HepG2 (cell line): ENCODE measurements around the gene PTRH2. TPM values are rescaled to one million over a fixed set of nuclear protein-coding genes. Genes with fewer than 3 reads are reported as not detected.
A peak's percentile ranks its signal among the peaks of the same experiment; 100 is the strongest.

Experiments used
- ATRX ChIP-seq: sonication (generic); formaldehyde crosslinking; IDR thresholded peaks from 2 replicates; pipeline ENCODE4 v1.4.0; 2020; ENCODE audit warnings: missing genetic modification reagents, borderline replicate concordance
- CAMTA2 ChIP-seq: sonication (generic); formaldehyde crosslinking; IDR thresholded peaks from 2 replicates; pipeline ENCODE4 v1.4.0; 2020; ENCODE audit warnings: mild to moderate bottlenecking, missing genetic modification reagents, borderline replicate concordance
- EED ChIP-seq: sonication (generic); formaldehyde crosslinking; IDR thresholded peaks from 2 replicates; pipeline ENCODE4 v1.5.0; 2020; ENCODE audit warnings: mild to moderate bottlenecking, missing genetic modification reagents
- FOXK1 ChIP-seq: sonication (generic); formaldehyde crosslinking; IDR thresholded peaks from 2 replicates; pipeline ENCODE4 v1.4.0; 2020; ENCODE audit warnings: low read depth, missing genetic modification reagents, borderline replicate concordance
- HNRNPH1 ChIP-seq: fragments of 200-400 bp; formaldehyde crosslinking; optimal IDR thresholded peaks from 2 replicates; pipeline ENCODE3; 2017; ENCODE audit warnings: mild to moderate bottlenecking, low read depth, low read length
- KLF15 ChIP-seq: sonication (generic); formaldehyde crosslinking; IDR thresholded peaks from 2 replicates; pipeline ENCODE4 v1.8.1; 2023; ENCODE audit warnings: borderline replicate concordance, mild to moderate bottlenecking, inconsistent platforms, missing genetic modification reagents, mixed read lengths
- KLF6 ChIP-seq: IDR thresholded peaks from 2 replicates; pipeline ENCODE4 v1.8.0; 2016; ENCODE audit warnings: missing biosample characterization, missing genetic modification reagents
- NFYB ChIP-seq: sonication (generic); formaldehyde crosslinking; IDR thresholded peaks from 2 replicates; pipeline ENCODE4 v1.4.0; 2020; ENCODE audit warnings: missing genetic modification reagents
- RAD21 ChIP-seq: fragments of 450-650 bp; formaldehyde crosslinking; IDR thresholded peaks from 2 replicates; pipeline ENCODE4 v1.5.0; 2020; ENCODE audit warnings: mild to moderate bottlenecking
- SALL1 ChIP-seq: sonication (generic); formaldehyde crosslinking; IDR thresholded peaks from 2 replicates; pipeline ENCODE4 v1.8.0; 2022; ENCODE audit warnings: mild to moderate bottlenecking, missing genetic modification reagents
- SALL2 ChIP-seq: sonication (generic); formaldehyde crosslinking; IDR thresholded peaks from 2 replicates; pipeline ENCODE4 v1.8.1; 2023; ENCODE audit warnings: mild to moderate bottlenecking, missing genetic modification reagents, inconsistent platforms
- SCMH1 ChIP-seq: sonication (generic); formaldehyde crosslinking; IDR thresholded peaks from 2 replicates; pipeline ENCODE4 v1.9.0; 2021; ENCODE audit warnings: missing genetic modification reagents, mild to moderate bottlenecking, borderline replicate concordance
- TAF1 ChIP-seq: sonication (generic); formaldehyde crosslinking; IDR thresholded peaks from 2 replicates; pipeline ENCODE4 v1.4.0; 2020; ENCODE audit warnings: missing genetic modification reagents
- ZNF143 ChIP-seq: sonication (generic); formaldehyde crosslinking; IDR thresholded peaks from 2 replicates; pipeline ENCODE4 v1.4.0; 2020; ENCODE audit warnings: missing genetic modification reagents
- ZNF33A ChIP-seq: sonication (generic); formaldehyde crosslinking; IDR thresholded peaks from 2 replicates; pipeline ENCODE4 v1.5.1; 2020; ENCODE audit warnings: missing genetic modification reagents, mild to moderate bottlenecking, moderate library complexity, borderline replicate concordance
- ZNF576 ChIP-seq: sonication (generic); formaldehyde crosslinking; IDR thresholded peaks from 2 replicates; pipeline ENCODE4 v1.4.0; 2020; ENCODE audit warnings: mild to moderate bottlenecking, missing genetic modification reagents
- ZNF639 ChIP-seq: conservative IDR thresholded peaks from 2 replicates; pipeline ENCODE4 v1.6.1; 2018; ENCODE audit warnings: missing genetic modification reagents
- polyA plus RNA-seq, 8 experiments: library from polyadenylated mRNA; depleted of rRNA in 3 of 8; stranded (reverse) in 7 of 8; unstranded in 1 of 8; fragments of >200 nt; fragmentation: Illumina TruSeq in 4 of 8; extraction: Trizol in 4 of 8; gene quantifications; 2 replicates each; pipeline versions ENCODE4 v1.2.1 to v1.2.3, GENCODE V29; 2011 to 2016; ENCODE audit warnings: low read depth in 4 of 8, missing spikeins in 1 of 8, mixed read lengths in 1 of 8; ENCODE audit not compliant: insufficient read depth in 1 of 8
- total RNA-seq, 5 experiments: library from RNA; depleted of rRNA; stranded (reverse); fragments of >200 nt; fragmentation: Illumina TruSeq; extraction: Trizol; gene quantifications; 2 replicates each; pipeline ENCODE4 v1.2.3, GENCODE V29; 2016; ENCODE audit warnings: low read depth in 1 of 5
- TF ChIP-seq, protein P1 (sequence below): sonication (generic); formaldehyde crosslinking; IDR thresholded peaks from 2 replicates; pipeline ENCODE4 v1.4.0; 2020; ENCODE audit warnings: missing genetic modification reagents
- TF ChIP-seq, protein P2 (sequence below): sonication (generic); formaldehyde crosslinking; IDR thresholded peaks from 2 replicates; pipeline ENCODE4 v1.4.0; 2020; ENCODE audit warnings: missing genetic modification reagents, mild to moderate bottlenecking, borderline replicate concordance
- TF ChIP-seq, protein P3 (sequence below): sonication (generic); formaldehyde crosslinking; IDR thresholded peaks from 2 replicates; pipeline ENCODE4 v1.5.0; 2020; ENCODE audit warnings: mild to moderate bottlenecking, missing genetic modification reagents, borderline replicate concordance
- TF ChIP-seq, protein P4 (sequence below), 2 experiments: sonication (generic) in 1 of 2; formaldehyde crosslinking in 1 of 2; IDR thresholded peaks; 2 replicates each; pipeline versions ENCODE4 v1.4.0 to v1.6.1; 2018 to 2020; ENCODE audit warnings: missing genetic modification reagents in 2 of 2, borderline replicate concordance in 1 of 2, low read depth in 1 of 2, mild to moderate bottlenecking in 1 of 2, missing biosample characterization in 1 of 2

The PTRH2 gene
- total and polyA plus RNA-seq, 2 of the 13 experiments (the other 11 are each of a cell fraction or from before 2014, with no cell fraction given), result 67.7 to 83.3 TPM

DNA sequence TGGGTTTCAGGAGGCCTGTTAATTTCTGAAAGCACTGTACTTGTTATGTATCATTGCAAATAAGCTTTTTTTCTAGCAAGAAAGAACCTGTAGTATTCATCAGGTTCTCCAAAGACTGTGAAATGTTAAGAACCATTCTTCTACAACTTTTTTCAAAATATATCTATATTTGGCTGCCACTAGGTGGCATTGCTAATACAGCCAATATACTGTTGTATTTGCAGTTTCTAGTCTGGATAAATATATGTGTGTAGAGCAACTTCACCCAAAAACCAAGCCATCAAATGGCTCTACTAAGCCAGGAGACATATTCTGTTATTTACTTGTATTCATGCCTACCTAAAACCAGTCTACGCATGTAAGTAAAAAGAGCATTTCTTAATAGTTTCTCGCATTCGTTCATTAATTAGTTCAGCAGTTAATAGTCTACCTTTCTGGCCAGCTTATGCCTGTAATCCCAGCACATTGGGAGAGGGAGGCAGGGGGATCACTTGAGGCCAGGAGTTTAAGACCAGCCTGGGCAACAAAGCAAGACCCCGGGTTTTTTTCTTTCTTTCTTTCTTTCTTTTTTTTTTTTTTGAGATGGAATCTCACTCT lies 39.7 kb upstream of the PTRH2 start (continued):
- TF ChIP-seq SALL2 (CRISPR knock-in tag) (no peak), RAD21 (CRISPR knock-in tag) (peak; percentile 34; the same call in 1 of the 2 replicates), CAMTA2 (CRISPR knock-in tag) (no peak), EED (CRISPR knock-in tag) (no peak), ZNF576 (no peak), FOXK1 (no peak), HNRNPH1 (no peak), SALL1 (CRISPR knock-in tag) (no peak), TAF1 (CRISPR knock-in tag) (no peak), ZNF33A (CRISPR knock-in tag) (no peak), ZNF143 (no peak), KLF15 (CRISPR knock-in tag) (no peak), ZNF639 (CRISPR knock-in tag) (no peak), NFYB (CRISPR knock-in tag) (no peak), ATRX (CRISPR knock-in tag) (no peak), SCMH1 (CRISPR knock-in tag) (no peak), KLF6 (CRISPR knock-in tag) (no peak)
- TF ChIP-seq, protein P1, sequence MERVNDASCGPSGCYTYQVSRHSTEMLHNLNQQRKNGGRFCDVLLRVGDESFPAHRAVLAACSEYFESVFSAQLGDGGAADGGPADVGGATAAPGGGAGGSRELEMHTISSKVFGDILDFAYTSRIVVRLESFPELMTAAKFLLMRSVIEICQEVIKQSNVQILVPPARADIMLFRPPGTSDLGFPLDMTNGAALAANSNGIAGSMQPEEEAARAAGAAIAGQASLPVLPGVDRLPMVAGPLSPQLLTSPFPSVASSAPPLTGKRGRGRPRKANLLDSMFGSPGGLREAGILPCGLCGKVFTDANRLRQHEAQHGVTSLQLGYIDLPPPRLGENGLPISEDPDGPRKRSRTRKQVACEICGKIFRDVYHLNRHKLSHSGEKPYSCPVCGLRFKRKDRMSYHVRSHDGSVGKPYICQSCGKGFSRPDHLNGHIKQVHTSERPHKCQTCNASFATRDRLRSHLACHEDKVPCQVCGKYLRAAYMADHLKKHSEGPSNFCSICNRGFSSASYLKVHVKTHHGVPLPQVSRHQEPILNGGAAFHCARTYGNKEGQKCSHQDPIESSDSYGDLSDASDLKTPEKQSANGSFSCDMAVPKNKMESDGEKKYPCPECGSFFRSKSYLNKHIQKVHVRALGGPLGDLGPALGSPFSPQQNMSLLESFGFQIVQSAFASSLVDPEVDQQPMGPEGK, result no peak
- TF ChIP-seq, protein P2, sequence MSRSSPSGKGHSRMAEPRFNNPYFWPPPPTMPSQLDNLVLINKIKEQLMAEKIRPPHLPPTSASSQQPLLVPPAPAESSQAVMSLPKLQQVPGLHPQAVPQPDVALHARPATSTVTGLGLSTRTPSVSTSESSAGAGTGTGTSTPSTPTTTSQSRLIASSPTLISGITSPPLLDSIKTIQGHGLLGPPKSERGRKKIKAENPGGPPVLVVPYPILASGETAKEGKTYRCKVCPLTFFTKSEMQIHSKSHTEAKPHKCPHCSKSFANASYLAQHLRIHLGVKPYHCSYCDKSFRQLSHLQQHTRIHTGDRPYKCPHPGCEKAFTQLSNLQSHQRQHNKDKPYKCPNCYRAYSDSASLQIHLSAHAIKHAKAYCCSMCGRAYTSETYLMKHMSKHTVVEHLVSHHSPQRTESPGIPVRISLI (CRISPR knock-in tag), result peak; percentile 11; the same call in 1 of the 2 replicates
- TF ChIP-seq, protein P3, sequence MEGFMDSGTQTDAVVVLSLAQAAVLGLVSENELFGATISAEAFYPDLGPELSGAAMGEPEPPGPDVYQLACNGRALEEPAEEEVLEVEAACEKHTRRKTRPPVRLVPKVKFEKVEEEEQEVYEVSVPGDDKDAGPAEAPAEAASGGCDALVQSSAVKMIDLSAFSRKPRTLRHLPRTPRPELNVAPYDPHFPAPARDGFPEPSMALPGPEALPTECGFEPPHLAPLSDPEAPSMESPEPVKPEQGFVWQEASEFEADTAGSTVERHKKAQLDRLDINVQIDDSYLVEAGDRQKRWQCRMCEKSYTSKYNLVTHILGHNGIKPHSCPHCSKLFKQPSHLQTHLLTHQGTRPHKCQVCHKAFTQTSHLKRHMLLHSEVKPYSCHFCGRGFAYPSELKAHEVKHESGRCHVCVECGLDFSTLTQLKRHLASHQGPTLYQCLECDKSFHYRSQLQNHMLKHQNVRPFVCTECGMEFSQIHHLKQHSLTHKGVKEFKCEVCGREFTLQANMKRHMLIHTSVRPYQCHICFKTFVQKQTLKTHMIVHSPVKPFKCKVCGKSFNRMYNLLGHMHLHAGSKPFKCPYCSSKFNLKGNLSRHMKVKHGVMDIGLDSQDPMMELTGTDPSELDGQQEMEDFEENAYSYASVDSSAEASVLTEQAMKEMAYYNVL (CRISPR knock-in tag), result no peak
- TF ChIP-seq, protein P4, sequence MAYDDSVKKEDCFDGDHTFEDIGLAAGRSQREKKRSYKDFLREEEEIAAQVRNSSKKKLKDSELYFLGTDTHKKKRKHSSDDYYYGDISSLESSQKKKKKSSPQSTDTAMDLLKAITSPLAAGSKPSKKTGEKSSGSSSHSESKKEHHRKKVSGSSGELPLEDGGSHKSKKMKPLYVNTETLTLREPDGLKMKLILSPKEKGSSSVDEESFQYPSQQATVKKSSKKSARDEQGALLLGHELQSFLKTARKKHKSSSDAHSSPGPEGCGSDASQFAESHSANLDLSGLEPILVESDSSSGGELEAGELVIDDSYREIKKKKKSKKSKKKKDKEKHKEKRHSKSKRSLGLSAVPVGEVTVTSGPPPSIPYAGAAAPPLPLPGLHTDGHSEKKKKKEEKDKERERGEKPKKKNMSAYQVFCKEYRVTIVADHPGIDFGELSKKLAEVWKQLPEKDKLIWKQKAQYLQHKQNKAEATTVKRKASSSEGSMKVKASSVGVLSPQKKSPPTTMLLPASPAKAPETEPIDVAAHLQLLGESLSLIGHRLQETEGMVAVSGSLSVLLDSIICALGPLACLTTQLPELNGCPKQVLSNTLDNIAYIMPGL (CRISPR knock-in tag; IDR thresholded peaks at IDR 0.05; ENCODE audit: borderline replicate concordance in 1 of 2, low read depth in 1 of 2), result 0 out of 4 replicates have a peak, but pooled peaks of 1 of the 2 experiments have one; percentile 46
